KMS-11 (cell line): Measurements from ENCODE around the gene FXR2.
A peak's percentile ranks its signal among the peaks of the same experiment; 100 is the strongest.

ENCODE experiments used
- H2AFZ ChIP-seq: fragments of 200-600 bp; sonication (generic); 2 replicates; pipeline ENCODE4 v1.6.1; 2016; ENCODE audit warnings: antibody characterized with exemption, mixed run types, low read depth
- H3K27ac ChIP-seq: fragments of 200-600 bp; sonication (generic); 2 replicates; pipeline ENCODE4 v1.6.1; 2016; ENCODE audit warnings: mild to moderate bottlenecking, mixed run types
- H3K27me3 ChIP-seq: fragments of 200-600 bp; sonication (generic); 2 replicates; pipeline ENCODE4 v1.6.1; 2017; ENCODE audit warnings: mild to moderate bottlenecking, low read depth, mixed run types, moderate library complexity; ENCODE audit not compliant: insufficient read depth
- H3K36me3 ChIP-seq: fragments of 200-600 bp; sonication (generic); 2 replicates; pipeline ENCODE4 v1.6.1; 2017; ENCODE audit warnings: mild to moderate bottlenecking, mixed run types; ENCODE audit not compliant: insufficient read depth
- H3K4me1 ChIP-seq: fragments of 200-600 bp; sonication (generic); 2 replicates; pipeline ENCODE4 v1.6.1; 2016; ENCODE audit warnings: mild to moderate bottlenecking, low read depth, mixed run types; ENCODE audit not compliant: poor library complexity, severe bottlenecking
- H3K4me2 ChIP-seq: fragments of 200-600 bp; sonication (generic); 2 replicates; pipeline ENCODE4 v1.7.0; 2016; ENCODE audit warnings: mild to moderate bottlenecking, mixed run types
- H3K4me3 ChIP-seq: fragments of 200-600 bp; sonication (generic); IDR thresholded peaks from 2 replicates; pipeline ENCODE4 v1.6.1; 2017; ENCODE audit warnings: low read depth, low read length, mixed read lengths; ENCODE audit not compliant: insufficient read depth
- H3K79me2 ChIP-seq: fragments of 200-600 bp; sonication (generic); 2 replicates; pipeline ENCODE4 v1.6.1; 2016; ENCODE audit warnings: low read depth, mixed run types; ENCODE audit not compliant: insufficient read depth
- H3K9ac ChIP-seq: fragments of 200-600 bp; sonication (generic); 2 replicates; pipeline ENCODE4 v1.6.1; 2016; ENCODE audit warnings: mild to moderate bottlenecking, mixed run types
- H4K20me1 ChIP-seq: fragments of 200-600 bp; sonication (generic); 2 replicates; pipeline ENCODE4 v1.6.1; 2016; ENCODE audit warnings: mild to moderate bottlenecking, mixed run types; ENCODE audit not compliant: insufficient read depth
- CTCF ChIP-seq: fragments of 200-600 bp; sonication (generic); conservative IDR thresholded peaks from 2 replicates; pipeline ENCODE4 v1.6.1; 2017; ENCODE audit warnings: low read depth, mild to moderate bottlenecking, antibody characterized with exemption, low read length, moderate library complexity, mixed read lengths

FXR2 gene

GRCh38 chr17:7572338-7572587, 42.4 kb downstream of the FXR2 start:
- H3K4me2 ChIP-seq = no peak overlapping the region; the same call in 1 of the 2 replicates
- no peak overlapping the region for H2AFZ ChIP-seq
- H3K27me3 ChIP-seq = no peaks in the 10 kb centered on the region
- no peaks in the 10 kb centered on the region for H4K20me1 ChIP-seq
- H3K36me3 ChIP-seq = no peaks in the 10 kb centered on the region
- H3K79me2 ChIP-seq = peaks cover 31% of the 10 kb centered on the region
- no peak overlapping the region for H3K4me3 ChIP-seq
- TF ChIP-seq CTCF = no peak
- no peak overlapping the region for H3K27ac ChIP-seq
- peaks cover 11% of the 10 kb centered on the region for H3K4me1 ChIP-seq
- peak overlapping the region; percentile 22; the same call in 1 of the 2 replicates for H3K9ac ChIP-seq

- H2AFZ ChIP-seq = no peak overlapping the region
- no peak overlapping the region for H3K4me2 ChIP-seq
- H3K27ac ChIP-seq = no peak overlapping the region
- no peaks in the 10 kb centered on the region for H3K27me3 ChIP-seq
- peaks cover 9% of the 10 kb centered on the region for H3K4me1 ChIP-seq
- H3K36me3 ChIP-seq = no peaks in the 10 kb centered on the region
- H3K4me3 ChIP-seq = no peak overlapping the region
- no peak overlapping the region for H3K9ac ChIP-seq
- no peaks in the 10 kb centered on the region for H4K20me1 ChIP-seq
- TF ChIP-seq CTCF = no peak
- H3K79me2 ChIP-seq = peaks cover 25% of the 10 kb centered on the region
Observed at GRCh38 chr17:7570351-7570750, 44.3 kb downstream of the FXR2 start.

GRCh38 chr17:7569571-7569970, 45.1 kb downstream of the FXR2 start:
- Histone ChIP-seq H3K27ac (no peak overlapping the region), H3K27me3 (no peaks in the 10 kb centered on the region), H3K9ac (no peak overlapping the region), H3K4me3 (no peak overlapping the region), H3K4me2 (no peak overlapping the region), H3K79me2 (peaks cover 18% of the 10 kb centered on the region), H2AFZ (no peak overlapping the region), H3K36me3 (no peaks in the 10 kb centered on the region), H4K20me1 (no peaks in the 10 kb centered on the region), H3K4me1 (peaks cover under 1% of the 10 kb centered on the region)
- no peak for TF ChIP-seq CTCF

GRCh38 chr17:7563115-7563869, 51.4 kb downstream of the FXR2 start:
- no peak overlapping the region for H3K9ac ChIP-seq
- H3K4me2 ChIP-seq = peak overlapping the region; percentile 42; the same call in 1 of the 2 replicates
- H3K4me3 ChIP-seq = no peak overlapping the region
- H3K36me3 ChIP-seq = no peaks in the 10 kb centered on the region
- no peaks in the 10 kb centered on the region for H3K4me1 ChIP-seq
- TF ChIP-seq CTCF = no peak
- H3K27me3 ChIP-seq = no peaks in the 10 kb centered on the region
- H3K27ac ChIP-seq = no peak overlapping the region
- no peak overlapping the region for H2AFZ ChIP-seq
- H4K20me1 ChIP-seq = no peaks in the 10 kb centered on the region
- H3K79me2 ChIP-seq = peaks cover 8% of the 10 kb centered on the region; the same call in 1 of the 2 replicates
